Subcutaneous adipose tissue (tissue), 4 donors: Measurements from ENCODE around the gene FOXP1. TPM values are rescaled to one million over a fixed set of nuclear protein-coding genes. Genes with fewer than 3 reads are reported as not detected.

Experiments
- CTCF ChIP-seq: fragments of 450-650 bp; IDR thresholded peaks from one replicate; pipeline ENCODE4 v1.5.1; 2016; ENCODE audit warnings: low read depth, mild to moderate bottlenecking, control low read depth, antibody characterized with exemption, moderate library complexity
- total RNA-seq, 4 donors: library from RNA; depleted of rRNA; stranded (reverse); fragments of >200 nt; gene quantifications; one replicate each; pipeline ENCODE4 v1.1.0, GENCODE V29; 2016

FOXP1 gene
- total RNA-seq, 4 donors from 2014 or later, result 70.5 to 96.7 (median 88.0) TPM

DNA sequence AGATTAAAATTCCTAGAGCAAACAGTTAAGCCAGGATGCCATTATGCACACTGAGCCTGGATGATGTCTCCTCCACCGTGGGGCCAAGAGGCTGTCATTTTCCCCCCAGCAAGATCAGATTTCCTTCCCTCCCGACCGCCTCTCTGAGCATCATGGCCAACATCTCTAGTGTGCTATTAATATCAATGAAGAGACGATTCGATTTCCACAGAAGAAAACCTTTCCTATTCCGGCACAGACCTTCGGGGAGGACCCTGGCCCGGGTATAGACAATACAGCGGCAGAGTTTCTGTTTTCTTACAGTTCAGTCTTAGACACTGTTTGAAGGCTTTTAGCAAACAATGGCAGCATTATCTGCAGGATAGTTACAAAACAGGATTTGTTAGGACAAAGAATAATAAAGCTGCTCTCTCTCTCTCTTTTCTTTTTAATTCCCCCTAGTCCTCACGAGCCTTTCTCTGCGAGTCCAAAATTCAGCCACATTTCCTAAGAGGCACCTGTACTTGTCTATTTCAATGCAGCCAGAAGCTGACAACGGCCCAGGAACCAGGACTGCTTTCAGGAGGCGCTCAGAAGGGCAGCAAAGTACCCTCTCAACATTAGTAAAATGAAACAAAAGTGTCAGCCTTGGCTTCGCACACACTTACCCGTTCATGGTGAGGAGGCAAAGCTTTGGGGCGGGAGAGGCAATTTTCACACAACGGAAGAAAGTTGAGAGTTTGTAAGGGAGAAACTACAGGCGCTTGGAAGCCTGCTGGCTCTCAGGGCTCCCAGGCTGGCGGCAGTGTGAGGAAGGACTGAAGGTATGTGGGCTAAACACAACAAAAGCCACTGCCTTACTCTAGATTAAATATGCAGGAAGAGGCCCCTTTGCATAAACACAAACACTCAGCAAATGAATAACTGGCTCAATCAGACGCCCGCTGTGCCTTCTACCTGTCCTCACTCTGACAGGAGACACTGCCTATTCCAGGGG lies 278.0 kb downstream of the FOXP1 start:
- no peak for TF ChIP-seq CTCF

DNA sequence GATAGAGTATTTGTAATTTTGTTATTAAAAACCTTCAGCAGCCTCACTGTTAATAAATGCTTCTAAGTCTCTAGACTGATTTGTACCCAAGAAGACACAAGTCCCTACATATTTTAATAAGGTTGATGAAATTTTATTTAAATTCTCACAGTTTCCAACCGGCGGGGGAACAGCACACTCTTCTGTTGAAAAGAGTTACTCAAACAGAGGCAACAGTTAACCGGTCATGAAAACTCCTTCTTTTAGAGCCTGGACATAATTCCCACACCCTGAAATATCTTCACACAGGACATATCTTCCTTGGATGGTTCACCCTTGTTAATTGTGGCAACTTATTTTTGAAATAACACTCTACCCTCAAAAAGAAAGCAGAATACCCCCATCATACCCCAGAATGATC lies 278.8 kb downstream of the FOXP1 start:
- no peak for TF ChIP-seq CTCF

- no peak for TF ChIP-seq CTCF
Observed at GRCh38 chr3:71304247-71304646, 279.3 kb downstream of the FOXP1 start.

DNA sequence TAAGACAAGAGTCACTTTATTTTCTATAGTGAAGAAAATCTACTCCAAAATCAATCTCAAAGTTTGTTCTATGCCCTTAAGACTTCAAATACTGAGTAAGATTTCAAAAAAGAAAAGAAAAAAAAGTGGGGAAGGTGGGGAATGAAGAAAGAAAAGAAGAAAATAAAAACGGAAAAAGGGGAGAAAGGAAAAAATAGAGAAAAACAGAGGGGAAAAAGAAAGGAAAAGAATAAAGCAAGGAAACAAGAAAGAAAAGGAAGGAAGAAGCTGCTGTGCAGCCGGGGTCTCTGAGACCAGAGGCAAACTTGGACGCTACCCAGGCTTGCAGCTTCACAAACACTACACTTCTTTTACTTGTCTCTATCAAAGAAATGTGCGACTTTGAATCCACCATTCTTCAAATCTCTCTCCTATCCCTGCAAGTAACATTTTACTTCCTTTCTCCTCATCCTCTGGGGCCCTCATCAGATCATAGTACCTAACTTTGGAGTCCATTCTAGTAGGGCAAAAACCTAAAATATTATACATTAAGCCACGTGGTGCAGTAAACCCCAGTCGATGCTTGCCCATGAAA lies 279.8 kb downstream of the FOXP1 start:
- TF ChIP-seq CTCF, result no peak

- TF ChIP-seq CTCF, result no peak
Observed at GRCh38 chr3:71302604-71303003, 280.9 kb downstream of the FOXP1 start.

- no peak for TF ChIP-seq CTCF
Observed at GRCh38 chr3:71300951-71301393, 282.6 kb downstream of the FOXP1 start.

- TF ChIP-seq CTCF, result no peak
Observed at GRCh38 chr3:71299160-71299559, 284.4 kb downstream of the FOXP1 start.
